ENCODE data around the gene LLPH. TPM values are rescaled to one million over a fixed set of nuclear protein-coding genes. Genes with fewer than 3 reads are reported as not detected.

The LLPH gene
- polyA plus RNA-seq, 1 donor (not counting 4 experiments of a cell fraction or from before 2014, with no cell fraction given): 36.6 TPM

DNA sequence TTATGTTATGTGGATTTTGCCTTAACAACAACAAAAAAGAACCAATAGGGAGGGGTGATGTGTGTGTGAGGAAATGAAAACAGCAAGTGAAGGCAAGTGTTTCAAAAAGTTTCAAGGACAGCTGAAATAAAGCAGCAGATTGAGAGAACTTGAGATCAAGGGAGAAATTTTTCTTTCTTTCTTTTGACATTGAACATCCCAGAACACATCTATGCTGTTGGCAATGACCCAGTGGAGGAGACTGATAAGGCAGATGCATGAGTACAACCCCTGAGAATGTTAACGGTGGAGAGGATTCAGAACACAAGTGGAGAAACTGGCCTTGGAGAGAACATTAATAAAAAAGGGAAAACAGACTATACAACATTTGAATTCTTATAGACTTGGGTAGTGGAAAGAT is 2.9 kb downstream of the LLPH start:
- no peak for FAIRE-seq
- Histone ChIP-seq H3K27me3 (ENCODE audit: control insufficient read depth, extremely low read depth, insufficient read depth, low read length) (no peaks in the 10 kb centered on the region), H3K79me2 (ENCODE audit: control insufficient read depth, insufficient read depth, low read length) (peaks cover 46% of the 10 kb centered on the region), H3K9me1 (ENCODE audit: control insufficient read depth, extremely low read depth, insufficient read depth, low read length) (no peaks in the 10 kb centered on the region), H4K20me1 (ENCODE audit: control insufficient read depth, extremely low read depth, insufficient read depth, low read length) (no peaks in the 10 kb centered on the region), H3K27ac (ENCODE audit: control insufficient read depth, insufficient read depth, low read length) (no peak overlapping the region), H3K4me2 (ENCODE audit: control insufficient read depth, extremely low read depth, insufficient read depth, low read depth, low read length) (no peak overlapping the region), H3K36me3 (ENCODE audit: control insufficient read depth in 2 of 2, extremely low read depth in 1 of 2, insufficient read depth in 2 of 2, low read length in 2 of 2) (peaks cover 11 to 25% of the 10 kb centered on the region in 2 experiments), H3K4me3 (ENCODE audit: control insufficient read depth in 2 of 3, extremely low read depth in 1 of 3, insufficient read depth in 2 of 3, low read depth in 1 of 3, low read length in 3 of 3) (no peak overlapping the region), H3K9ac (ENCODE audit: control insufficient read depth, extremely low read depth, insufficient read depth, low read length) (no peak overlapping the region), H3K9me3 (ENCODE audit: control insufficient read depth, low read depth, low read length) (no peaks in the 10 kb centered on the region), H3K4me1 (ENCODE audit: control insufficient read depth, extremely low read depth, insufficient read depth, low read length) (peaks cover 22% of the 10 kb centered on the region), H2AFZ (ENCODE audit: control insufficient read depth, low read length) (no peak overlapping the region)
- TF ChIP-seq CTCF (optimal IDR thresholded peaks at IDR 0.05 in 1 of 3, IDR thresholded peaks at IDR 0.05 in 1 of 3, conservative IDR thresholded peaks at IDR 0.05 in 1 of 3; ENCODE audit: extremely low read depth in 1 of 3, insufficient read depth in 2 of 3, low read length in 3 of 3): no peak
- TF ChIP-seq EZH2 (IDR thresholded peaks at IDR 0.05; ENCODE audit: low read length): no peak
- dilution Hi-C loops (cut with MboI; ENCODE audit: extremely low pct_ligation_motif_present, low sequenced_read_pairs): no loop called here
- no peak for DNase-seq (ENCODE audit: low read depth, low spot score)

DNA sequence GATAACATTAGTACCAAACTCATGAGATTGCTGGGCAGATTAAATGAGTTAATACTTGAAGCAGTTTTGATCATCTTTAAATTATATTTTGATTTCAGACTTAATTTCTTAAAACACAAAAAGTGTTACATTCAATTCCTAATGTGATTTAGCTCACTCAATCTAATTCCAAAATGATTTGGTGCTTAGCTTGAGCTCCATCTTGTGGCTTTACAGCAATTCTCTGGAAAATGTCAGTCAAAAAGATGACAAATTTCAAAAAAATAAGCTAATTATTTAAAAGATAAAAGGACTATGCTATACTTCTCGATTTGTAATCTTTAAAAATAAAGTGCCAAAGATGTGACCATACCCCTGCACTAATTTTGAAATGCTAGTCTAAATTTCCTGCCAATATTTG is 10.1 kb downstream of the LLPH start:
- H3K4me1 ChIP-seq (ENCODE audit: control insufficient read depth, extremely low read depth, insufficient read depth, low read length): no peaks in the 10 kb centered on the region
- no peaks in the 10 kb centered on the region for H3K27me3 ChIP-seq (ENCODE audit: control insufficient read depth, extremely low read depth, insufficient read depth, low read length)
- H3K9ac ChIP-seq (ENCODE audit: control insufficient read depth, extremely low read depth, insufficient read depth, low read length): no peak overlapping the region

More for the DNA sequence above, 10.1 kb downstream of the LLPH start:
- Histone ChIP-seq H3K79me2 (ENCODE audit: control insufficient read depth, insufficient read depth, low read length) (peaks cover 3% of the 10 kb centered on the region), H3K9me3 (ENCODE audit: control insufficient read depth, low read depth, low read length) (no peaks in the 10 kb centered on the region), H3K36me3 (ENCODE audit: control insufficient read depth in 2 of 2, extremely low read depth in 1 of 2, insufficient read depth in 2 of 2, low read length in 2 of 2) (peaks cover 5 to 15% of the 10 kb centered on the region in 2 experiments), H2AFZ (ENCODE audit: control insufficient read depth, low read length) (no peak overlapping the region), H3K27ac (ENCODE audit: control insufficient read depth, insufficient read depth, low read length) (no peak overlapping the region), H3K9me1 (ENCODE audit: control insufficient read depth, extremely low read depth, insufficient read depth, low read length) (no peaks in the 10 kb centered on the region), H3K4me3 (ENCODE audit: control insufficient read depth in 2 of 3, extremely low read depth in 1 of 3, insufficient read depth in 2 of 3, low read depth in 1 of 3, low read length in 3 of 3) (no peak overlapping the region), H4K20me1 (ENCODE audit: control insufficient read depth, extremely low read depth, insufficient read depth, low read length) (no peaks in the 10 kb centered on the region), H3K4me2 (ENCODE audit: control insufficient read depth, extremely low read depth, insufficient read depth, low read depth, low read length) (no peak overlapping the region)
- no peak for FAIRE-seq
- no peak for DNase-seq (ENCODE audit: low read depth, low spot score)
- no peak for TF ChIP-seq EZH2 (IDR thresholded peaks at IDR 0.05; ENCODE audit: low read length)
- TF ChIP-seq CTCF (optimal IDR thresholded peaks at IDR 0.05 in 1 of 3, IDR thresholded peaks at IDR 0.05 in 1 of 3, conservative IDR thresholded peaks at IDR 0.05 in 1 of 3; ENCODE audit: extremely low read depth in 1 of 3, insufficient read depth in 2 of 3, low read length in 3 of 3): no peak
- dilution Hi-C loops (cut with MboI; ENCODE audit: extremely low pct_ligation_motif_present, low sequenced_read_pairs): no loop called here
